SH-SY5Y (cell line): ENCODE results near the gene EID3.

Source experiments
- GATA2 ChIP-seq: IDR thresholded peaks from 2 replicates; pipeline ENCODE4 v1.6.1; 2011; ENCODE audit warnings: mild to moderate bottlenecking, low read depth, low read length
- GATA3 ChIP-seq: IDR thresholded peaks from 2 replicates; pipeline ENCODE4 v1.6.1; 2011; ENCODE audit warnings: low read depth, mild to moderate bottlenecking, low read length, moderate library complexity

GRCh38 chr12:104295954-104296353 is 7.6 kb upstream of the EID3 start:
- TF ChIP-seq GATA3 (no peak), GATA2 (no peak)
